GM18907 (cell line): ENCODE measurements around the gene NUDT3.
"Not testable (repeated sequence)": the region's sequence is repeated elsewhere in the genome, so short reads cannot be mapped to it uniquely, and the experiment has no call there.

Experiments
- ATAC-seq: cut with Tn5 transposase; IDR thresholded peaks from one replicate; pipeline ENCODE4 v1.9.1; 2021; ENCODE audit warnings: mild to moderate bottlenecking, moderate library complexity; ENCODE audit not compliant: unreplicated experiment

The NUDT3 gene

DNA sequence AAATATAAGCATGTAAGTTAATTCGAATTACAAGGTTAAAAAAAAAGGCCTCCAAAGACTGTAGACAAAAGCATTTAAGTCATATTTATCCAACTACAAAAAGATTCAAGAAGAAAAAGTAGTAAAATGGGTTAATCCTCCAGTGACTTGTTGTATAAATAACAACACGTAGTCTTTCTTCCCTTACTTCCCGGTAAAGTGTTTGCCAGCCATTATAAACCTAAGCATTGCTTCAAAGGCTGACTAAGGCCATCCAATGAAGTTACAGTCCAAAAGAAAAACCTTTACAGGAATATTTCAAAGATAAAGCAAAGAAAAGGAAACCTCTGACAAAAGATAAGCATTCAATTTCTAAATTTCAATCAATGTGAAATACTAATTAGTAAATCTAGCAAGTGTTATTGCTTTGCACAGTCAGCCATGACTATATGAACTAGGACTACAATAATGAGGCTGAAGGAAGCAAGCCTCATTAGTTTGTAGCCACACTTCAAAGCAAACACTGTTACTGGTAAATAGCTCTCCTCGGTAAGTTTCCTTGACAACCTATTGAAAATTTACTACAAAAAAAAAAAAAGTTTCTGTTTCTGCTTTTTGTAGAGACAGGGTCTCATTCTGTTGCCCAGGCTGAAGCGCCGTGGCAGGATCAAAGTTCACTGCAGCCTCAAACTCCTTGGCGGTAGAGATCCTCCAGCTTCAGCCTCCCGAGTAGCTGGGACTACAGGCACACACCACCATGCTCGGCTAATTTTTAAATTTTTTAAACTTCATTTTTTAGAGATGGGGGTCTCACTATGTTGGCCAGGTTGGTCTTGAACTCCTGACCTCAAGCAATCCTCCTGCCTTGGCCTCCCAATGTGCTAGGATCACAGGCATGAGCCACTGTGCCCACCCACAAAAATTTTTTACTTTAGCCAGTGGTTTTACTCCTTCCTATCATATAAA, 46.0 kb downstream of the NUDT3 start:
- peak; percentile 59 for ATAC-seq

DNA sequence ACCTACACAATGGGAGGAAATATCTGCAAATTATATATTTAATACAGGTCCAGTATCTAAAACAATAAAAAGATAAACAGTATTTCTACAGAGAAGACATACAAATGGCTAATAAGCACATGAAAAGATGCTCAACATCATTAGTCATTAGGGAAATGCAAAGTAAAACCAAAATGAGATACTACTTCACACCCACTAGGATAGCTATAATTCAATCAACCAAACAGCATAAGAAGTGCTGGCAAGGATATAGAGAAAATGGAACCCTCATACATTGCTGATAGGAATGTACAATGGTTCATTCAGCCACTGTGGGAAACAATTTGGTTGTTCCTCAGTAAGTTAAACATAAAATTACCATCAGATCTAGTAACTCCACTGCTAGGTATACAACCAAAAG, 48.7 kb downstream of the NUDT3 start:
- ATAC-seq: no peak

DNA sequence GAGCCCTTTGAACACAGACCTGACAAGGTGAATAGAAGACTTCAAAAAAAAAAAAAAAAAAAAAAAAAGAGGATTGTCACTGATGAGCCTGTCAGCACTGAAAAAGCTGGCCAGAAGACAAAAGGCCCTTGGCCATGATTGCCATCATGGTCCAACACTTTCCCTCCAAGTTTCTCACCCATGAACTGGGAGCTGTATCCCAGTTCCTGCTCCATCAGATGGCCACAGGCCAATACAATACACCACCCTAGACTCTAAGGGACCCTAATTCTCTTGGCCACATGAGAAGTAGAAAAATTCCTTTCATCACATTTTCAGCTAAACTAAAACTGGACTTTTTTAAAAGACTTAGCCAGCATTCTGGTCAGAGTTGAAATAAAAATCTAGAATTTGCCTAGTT, 50.2 kb downstream of the NUDT3 start:
- no peak for ATAC-seq

DNA sequence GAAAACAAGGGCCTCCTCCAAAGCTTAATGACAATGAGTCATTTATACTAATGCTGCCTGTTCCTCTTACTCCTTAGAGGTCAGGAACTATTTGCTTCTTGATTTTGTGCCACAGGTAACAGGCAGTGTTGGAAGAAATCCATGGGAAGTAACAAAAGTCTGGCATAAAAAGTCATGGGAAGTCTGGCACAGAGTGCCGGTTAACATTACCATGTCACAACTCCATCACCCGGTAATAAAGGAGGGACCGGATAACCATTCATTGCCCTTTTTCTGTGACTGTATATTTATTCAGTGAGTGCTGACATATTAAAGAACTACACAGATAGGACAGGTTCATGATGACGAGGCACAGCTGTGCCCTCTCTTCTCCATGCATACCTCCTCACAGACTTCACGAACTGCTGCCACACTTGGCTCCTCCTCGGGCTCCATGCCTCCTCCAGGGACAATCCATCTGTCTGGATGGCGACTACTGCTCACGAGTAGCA, 50.9 kb downstream of the NUDT3 start:
- ATAC-seq: no peak

DNA sequence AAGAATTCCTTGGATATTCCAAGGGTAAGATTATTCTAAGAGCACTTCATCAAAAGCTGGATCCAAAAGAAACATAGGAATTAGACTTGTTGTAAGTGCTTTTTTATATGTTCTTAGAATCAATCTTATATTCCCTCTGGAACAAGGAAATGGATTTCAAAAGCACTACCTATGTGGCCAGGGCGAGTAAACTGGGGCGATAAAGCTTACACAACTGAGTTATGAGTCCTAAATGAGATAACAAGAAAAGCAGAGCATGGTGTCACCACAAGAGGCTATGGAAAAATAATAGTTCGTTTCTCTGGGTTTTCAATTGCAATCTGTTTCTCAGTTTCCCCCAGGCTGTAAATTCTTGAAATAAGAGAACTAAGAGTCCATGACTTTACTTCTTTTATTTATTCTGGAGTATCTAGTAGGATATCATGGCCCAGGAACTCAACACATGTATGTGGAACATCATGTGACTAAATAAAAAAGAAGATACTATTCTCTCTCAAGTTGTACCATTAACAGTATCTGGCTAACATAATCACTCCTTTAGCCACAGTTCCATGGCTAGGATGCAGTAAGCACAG, 51.5 kb downstream of the NUDT3 start:
- ATAC-seq: no peak

DNA sequence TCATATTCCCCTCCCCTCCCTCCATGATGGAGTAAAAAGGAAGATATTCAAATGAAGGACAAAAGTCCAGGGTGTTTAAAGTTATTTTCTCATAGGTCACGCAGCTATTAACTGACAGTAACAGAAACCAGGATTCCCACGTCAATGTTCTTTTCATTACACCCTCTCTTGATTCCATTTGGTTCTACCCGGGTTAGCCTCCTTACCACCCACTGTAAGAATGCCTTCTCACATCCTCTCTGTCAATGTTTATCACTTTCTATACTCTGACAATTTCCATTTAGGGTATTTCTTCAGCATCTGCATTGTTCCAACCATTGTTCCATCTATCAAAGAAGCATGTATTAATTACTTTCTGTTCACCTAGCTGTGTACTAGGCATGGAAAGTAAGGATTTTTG, 52.1 kb downstream of the NUDT3 start:
- no peak for ATAC-seq

DNA sequence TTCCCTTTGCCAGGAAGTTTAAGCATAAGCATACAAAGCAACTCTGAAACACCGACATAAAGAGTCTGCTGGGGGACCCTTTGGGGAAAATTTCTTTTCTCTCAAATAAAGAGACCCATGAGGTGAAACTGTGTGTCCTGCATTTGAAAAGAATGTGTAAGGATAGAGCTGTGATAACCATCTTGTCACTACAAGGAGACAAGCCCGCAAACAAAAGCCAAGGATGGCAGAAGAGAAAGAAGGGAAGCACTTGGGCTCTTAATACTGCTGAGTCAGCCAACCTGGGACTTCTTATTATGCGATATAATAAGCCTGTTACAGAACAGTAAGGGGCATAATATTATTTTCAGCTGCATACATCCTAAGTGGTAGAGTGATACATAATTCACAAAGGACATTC, 52.5 kb downstream of the NUDT3 start:
- no peak for ATAC-seq

DNA sequence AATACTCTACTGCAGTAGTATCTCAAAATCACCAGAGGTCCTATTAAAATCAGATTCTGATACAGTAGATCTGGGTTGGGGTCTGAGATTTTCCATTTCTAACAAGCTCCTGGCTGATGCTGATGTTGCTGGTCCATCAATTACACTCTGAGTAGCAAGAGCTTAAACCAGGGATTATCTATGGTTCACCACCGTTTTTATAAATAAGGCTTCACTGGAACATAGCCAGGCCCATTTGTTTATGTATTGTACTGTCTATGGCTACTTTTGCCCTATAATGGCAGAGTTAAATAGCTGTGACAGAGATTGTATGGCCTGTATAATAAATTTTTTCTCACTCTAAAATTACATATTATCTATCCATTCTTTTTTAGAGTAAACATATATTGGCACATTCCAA, 53.0 kb downstream of the NUDT3 start:
- ATAC-seq: no peak

DNA sequence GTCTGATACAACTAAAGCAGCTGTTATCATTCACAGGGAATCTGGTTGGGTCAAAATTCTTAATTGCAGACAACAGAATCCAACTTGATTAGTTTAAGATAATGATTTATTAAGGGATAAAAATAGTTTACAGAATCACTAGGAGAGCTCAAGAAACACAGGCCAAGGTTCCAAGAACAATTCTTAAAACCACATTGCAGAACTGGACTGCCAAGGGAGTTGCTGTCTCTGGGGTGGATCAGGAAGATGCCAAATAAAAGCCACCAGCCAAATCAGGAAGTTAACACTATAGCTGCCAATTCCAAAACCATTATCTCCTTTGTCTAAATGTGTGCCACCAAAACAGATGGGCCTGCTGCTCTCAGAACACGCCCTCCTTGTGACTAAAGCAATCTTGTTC, 53.7 kb downstream of the NUDT3 start:
- no peak for ATAC-seq

DNA sequence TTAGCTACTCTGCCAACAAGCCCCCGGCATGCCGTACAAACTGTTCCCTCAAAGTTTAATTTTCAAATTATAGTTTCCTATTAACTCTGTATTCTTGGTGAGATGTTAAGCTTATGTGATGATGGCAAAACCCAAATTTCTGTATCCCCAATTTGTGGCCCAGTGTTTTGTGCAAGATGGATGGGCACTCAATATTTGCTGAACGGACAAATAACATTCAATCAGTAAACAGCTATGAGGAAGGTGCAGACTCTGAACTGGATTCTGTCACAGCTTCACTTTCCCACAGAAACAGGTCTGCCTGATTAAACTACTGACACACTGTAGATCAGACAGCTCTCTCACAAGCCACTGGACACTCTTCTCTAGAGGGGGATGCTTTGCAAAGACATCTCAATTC, 54.1 kb downstream of the NUDT3 start:
- no peak for ATAC-seq

DNA sequence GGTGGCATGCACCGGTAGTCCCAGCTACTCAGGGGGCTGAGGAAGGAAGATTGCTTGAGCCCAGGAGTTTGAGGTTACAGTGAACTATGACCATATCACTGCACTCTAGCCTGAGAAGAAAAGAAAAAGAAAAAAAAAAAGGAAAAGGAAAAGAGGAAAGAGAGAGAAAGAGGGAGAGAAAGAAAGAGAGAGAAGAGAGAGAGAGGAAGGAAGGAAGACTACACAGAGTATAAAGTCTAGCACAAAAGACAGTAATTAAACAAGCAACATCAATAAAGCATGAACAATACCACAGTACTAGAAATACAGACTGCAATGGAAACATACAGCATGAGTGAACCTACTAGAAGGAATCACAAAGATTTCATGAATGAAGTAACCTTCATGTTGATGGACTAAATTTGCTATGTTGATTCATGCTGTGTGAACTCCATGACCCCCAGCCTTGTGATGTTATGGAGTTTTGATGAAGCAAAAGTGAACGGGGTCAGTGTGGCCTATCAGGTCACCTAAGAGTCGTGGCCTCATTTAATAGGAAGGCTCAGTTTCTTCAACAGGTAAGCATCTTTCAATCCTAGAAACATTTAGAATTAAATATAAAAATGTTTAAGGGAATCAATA, 57.6 kb downstream of the NUDT3 start:
- ATAC-seq: no peak

DNA sequence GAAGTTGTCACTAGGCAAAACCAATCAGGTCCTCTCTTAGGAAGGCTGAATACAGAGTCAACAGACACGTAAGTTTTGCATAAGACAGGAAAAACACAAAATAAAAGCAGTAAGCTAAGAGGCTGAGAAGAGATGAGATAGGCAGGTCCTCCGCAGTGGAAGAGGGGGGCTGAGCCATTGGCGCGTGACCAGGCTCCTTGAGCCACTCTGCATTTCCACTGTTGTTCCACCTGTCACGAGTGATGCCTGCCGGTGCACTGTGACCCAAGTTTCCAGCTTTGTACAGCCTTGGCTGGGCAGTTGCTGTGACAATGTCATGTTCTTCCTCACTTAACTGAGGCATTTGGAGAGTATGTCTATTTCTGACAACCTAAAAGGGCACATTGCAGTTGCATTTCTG, 58.6 kb downstream of the NUDT3 start:
- ATAC-seq: no peak

DNA sequence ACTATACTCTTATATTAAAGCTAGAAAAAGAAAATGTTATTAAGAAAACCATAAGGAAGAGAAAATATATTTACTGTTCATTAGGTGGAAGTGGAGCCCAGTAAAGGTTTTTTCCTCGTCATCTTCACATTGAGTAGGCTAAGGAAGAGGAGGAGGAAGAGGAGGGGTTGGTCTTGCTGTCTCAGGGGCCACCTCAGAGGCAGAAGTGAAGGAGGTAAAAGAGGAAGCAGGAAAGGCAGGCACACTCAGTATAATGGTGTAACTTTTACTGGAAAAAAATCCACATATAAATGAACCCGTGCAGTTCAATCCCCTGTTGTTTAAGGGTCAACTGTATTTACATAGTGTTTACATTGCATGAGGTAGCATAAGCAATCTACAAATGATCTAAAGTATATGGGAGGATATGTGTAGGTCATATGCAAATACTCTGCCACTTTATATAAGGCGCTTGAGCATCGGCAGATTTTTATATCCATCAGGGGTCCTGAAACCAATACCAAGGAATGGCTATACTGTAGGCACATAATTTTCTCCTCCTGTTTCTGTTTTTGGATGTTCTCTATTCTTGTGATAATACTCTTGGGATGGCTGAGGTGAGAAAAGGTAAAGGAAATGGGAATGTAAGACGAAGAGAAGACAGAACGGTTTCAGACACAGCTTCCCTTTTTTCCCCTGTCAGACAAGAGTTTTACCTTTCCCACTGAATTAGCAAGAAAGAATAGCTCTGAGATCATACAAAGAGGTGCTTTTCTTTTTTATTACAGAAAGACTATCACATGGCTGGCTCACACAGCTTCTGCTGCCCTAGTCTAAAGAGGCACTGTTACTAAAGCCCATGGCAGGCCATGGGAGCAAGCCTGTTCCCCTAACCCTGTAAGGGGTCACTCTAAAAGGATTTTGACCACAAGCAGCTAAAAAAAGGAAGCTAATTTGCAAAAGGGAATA, 59.9 kb downstream of the NUDT3 start:
- no peak for ATAC-seq

DNA sequence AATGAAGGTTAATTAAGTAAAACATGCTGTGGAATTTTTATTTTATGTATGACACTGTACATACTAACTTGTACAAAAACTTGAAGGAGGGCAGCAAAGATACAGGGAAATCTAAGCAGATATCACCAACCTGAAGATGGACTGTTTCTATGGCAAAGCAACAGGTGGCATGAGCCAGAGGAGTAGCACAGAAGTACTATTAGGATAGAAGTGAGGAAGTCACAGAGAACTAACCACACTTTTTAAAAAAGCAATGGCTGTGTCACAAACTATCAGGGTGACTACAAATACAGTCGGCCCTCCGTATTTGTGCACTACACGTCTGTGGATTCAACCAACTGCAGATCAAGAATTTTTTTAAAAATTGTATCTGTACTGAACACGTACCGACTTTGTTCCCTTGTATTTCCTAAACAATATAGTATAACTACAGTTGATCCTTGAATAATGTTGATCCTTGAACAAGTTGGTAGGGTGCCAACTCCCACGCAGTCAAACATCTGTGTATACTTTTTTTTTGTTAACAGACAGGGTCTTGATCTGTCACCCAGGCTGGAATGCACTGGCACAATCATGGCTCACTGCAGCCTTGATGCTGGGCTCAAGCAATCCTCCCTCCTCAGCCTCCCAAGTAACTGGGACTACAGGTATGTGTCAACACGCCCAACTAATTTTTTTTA, 61.0 kb downstream of the NUDT3 start:
- no peak for ATAC-seq

DNA sequence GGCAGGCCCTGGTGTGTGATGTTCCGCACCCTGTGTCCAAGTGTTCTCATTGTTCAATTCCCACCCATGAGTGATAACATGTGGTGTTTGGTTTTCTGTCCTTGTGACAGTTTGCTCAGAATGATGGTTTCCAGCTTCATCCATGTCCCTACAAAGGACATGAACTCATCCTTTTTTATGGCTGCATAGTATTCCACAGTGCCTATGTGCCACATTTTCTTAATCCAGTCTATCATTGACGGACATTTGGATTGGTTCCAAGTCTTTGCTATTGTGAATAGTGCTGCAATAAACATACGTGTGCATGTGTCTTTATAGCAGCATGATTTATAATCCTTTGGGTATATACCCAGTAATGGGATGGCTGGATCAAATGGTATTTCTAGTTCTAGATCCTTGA, 62.7 kb downstream of the NUDT3 start:
- not testable (repeated sequence) for ATAC-seq

DNA sequence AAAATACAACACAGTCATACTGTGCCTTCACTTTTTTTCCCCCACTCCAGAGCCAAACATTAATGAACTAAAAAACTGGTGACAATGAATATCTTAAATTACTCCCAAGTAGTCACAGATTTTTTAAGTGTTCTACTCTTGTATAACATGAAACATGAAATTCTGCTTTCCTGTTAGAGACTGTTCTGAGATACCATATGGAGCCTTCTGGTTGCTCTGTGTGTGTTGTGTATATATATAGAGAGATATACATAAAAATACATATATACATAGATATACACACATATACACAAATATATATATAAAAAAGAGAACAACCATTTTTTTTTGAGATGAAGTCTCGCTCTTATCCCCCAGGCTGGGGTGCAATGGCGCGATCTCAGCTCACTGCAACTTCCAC, 63.5 kb downstream of the NUDT3 start:
- no peak for ATAC-seq

DNA sequence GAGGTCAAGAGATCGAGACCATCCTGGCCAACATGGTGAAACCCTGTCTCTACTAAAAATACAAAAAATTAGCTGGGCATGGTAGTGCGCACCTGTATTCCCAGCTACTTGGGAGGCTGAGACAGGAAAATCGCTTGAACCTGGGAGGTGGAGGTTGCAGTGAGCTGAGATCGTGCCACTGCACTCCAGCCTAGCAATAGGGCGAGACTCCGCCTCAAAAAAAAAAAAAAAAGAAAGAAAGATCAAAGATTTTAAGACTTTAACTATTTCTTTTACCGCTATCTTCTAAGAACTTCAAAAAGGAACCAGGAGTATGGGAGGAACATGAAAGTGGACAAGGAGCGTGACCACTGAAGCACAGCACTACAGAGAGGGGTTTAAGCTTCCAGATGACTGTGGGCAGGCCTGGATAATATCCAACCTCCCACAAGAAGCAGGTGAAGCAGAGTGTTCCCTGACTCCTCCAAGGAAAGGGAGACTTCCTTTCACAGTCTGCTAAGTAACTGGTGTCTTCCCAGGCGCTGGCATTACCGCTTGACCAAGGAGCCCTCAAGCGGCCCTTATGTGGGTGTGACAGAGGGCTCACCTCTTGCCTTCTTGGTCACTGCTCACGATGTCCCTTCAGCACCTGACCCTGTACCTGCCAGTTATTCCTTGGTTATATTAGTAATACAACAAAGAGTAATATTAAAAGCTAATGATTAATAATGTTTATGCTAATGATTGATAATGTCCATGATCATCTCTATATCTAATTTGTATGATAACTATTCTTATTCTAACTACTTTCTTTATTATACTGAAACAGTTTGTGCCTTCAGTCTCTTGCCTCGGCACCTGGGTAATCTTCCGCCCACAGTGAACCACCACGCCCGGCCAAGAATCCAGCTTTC, 64.9 kb downstream of the NUDT3 start:
- not testable (repeated sequence) for ATAC-seq

DNA sequence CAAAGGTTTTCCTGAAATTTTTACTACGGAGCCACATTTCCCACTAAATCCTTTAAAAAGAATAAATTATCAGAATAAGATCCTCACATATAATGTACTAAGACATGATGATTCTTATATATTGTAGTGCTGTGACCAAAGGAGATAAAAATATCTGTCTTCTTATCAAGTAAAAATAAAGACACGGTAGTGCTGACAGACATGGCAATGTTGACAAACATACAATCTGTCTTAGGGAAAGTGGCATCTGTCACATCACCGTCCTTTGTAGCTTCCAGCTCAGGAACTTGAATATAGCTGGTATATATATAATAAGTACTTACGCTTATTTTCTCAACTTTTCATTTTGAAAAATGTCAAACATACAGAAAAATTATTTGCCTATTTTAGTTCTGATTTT, 66.8 kb downstream of the NUDT3 start:
- no peak for ATAC-seq

DNA sequence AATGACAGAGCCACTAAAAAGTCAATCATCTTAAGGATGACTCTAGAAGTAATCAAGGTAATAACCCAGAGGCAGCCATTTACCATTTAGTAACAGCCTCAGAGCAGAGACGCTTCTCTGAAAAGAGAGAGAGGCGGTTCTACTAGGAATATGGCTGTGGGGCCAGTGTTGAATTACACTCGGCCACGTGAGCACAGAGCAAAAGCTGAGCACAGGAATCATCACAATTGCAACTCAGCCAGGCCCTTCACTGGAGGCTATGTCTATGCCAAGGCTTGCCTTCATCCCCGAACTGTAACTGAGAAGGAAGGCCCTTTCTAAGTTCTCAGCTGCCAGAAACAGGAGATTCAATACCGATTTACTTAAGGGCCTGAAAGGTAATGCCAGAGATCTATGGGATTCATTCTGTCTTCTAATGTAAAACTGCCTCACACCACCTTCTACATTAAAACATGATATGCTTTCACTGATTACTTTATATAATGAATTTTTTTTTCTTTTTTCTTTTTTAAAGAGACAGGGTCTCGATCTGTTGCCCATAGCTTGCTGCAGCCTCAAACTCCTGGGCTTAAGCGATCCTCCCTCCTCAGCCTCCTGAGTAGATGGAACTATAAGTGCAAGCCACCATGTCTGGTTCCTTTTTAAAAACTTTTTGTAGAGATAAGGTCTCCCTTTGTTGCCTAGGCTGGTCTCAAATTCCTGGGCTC, 67.6 kb downstream of the NUDT3 start:
- no peak for ATAC-seq
